Smooth muscle cell (in vitro differentiated cells): ENCODE results near the gene TPCN2. TPM values are rescaled to one million over a fixed set of nuclear protein-coding genes. Genes with fewer than 3 reads are reported as not detected.

Source experiments
- DNase-seq: peaks from one replicate; lab custom pipeline; 2025; ENCODE audit not compliant: unreplicated experiment; lab: John Stamatoyannopoulos, UW
- H2AFZ ChIP-seq: fragments of 200-600 bp; sonication (generic); 2 replicates; pipeline ENCODE4 v1.6.0; 2016; ENCODE audit warnings: antibody characterized with exemption, low read depth, mild to moderate bottlenecking
- H3F3A ChIP-seq: fragments of 200-600 bp; sonication (generic); 2 replicates; pipeline ENCODE4 v1.6.0; 2017; ENCODE audit warnings: antibody characterized with exemption, low read depth
- H3K27ac ChIP-seq: fragments of 200-600 bp; sonication (generic); 2 replicates; pipeline ENCODE4 v1.5.1; 2016; ENCODE audit warnings: low read depth, mild to moderate bottlenecking
- H3K27me3 ChIP-seq: fragments of 200-600 bp; sonication (generic); 2 replicates; pipeline ENCODE4 v1.6.1; 2016; ENCODE audit warnings: low read depth, mild to moderate bottlenecking
- H3K36me3 ChIP-seq: fragments of 200-600 bp; sonication (generic); 2 replicates; pipeline ENCODE4 v1.5.1; 2016; ENCODE audit warnings: low read depth
- H3K4me1 ChIP-seq: fragments of 200-600 bp; sonication (generic); 2 replicates; pipeline ENCODE4 v1.5.1; 2016; ENCODE audit warnings: low read depth
- H3K4me2 ChIP-seq: fragments of 200-600 bp; sonication (generic); 2 replicates; pipeline ENCODE4 v1.6.0; 2016; ENCODE audit warnings: mild to moderate bottlenecking
- H3K4me3 ChIP-seq: fragments of 200-600 bp; sonication (generic); 2 replicates; pipeline ENCODE4 v1.5.1; 2016; ENCODE audit warnings: mild to moderate bottlenecking
- H3K79me2 ChIP-seq: fragments of 200-600 bp; sonication (generic); 2 replicates; pipeline ENCODE4 v1.6.0; 2016; ENCODE audit warnings: low read depth, mild to moderate bottlenecking
- H3K9ac ChIP-seq: fragments of 200-600 bp; sonication (generic); 2 replicates; pipeline ENCODE4 v1.6.0; 2016; ENCODE audit warnings: low read depth
- H3K9me3 ChIP-seq: fragments of 200-600 bp; sonication (generic); replicated peaks from 2 replicates; pipeline ENCODE4 v1.5.1; 2016; ENCODE audit warnings: low read depth
- H4K20me1 ChIP-seq: fragments of 200-600 bp; sonication (generic); 2 replicates; pipeline ENCODE4 v1.6.0; 2016; ENCODE audit warnings: low read depth
- CTCF ChIP-seq: fragments of 200-600 bp; sonication (generic); IDR thresholded peaks from 2 replicates; pipeline ENCODE4 v1.5.1; 2017; ENCODE audit warnings: borderline replicate concordance, mild to moderate bottlenecking, antibody characterized with exemption; ENCODE audit not compliant: insufficient read depth, poor library complexity, severe bottlenecking
- WGBS: methylation state at CpG from one replicate; pipeline ENCODE4 v1.1.7; 2016; ENCODE audit warnings: low lambda C conversion rate; 5-methylcytosine and 5-hydroxymethylcytosine counted together
- polyA plus RNA-seq: library from polyadenylated mRNA; unstranded; fragments of >200 nt; fragmentation: Nextera tagmentation; extraction: Ambion mirVana; gene quantifications from 2 replicates; pipeline ENCODE4 v1.2.1, GENCODE V29; 2016
- total RNA-seq: library from RNA; depleted of rRNA; stranded (reverse); fragments of >200 nt; gene quantifications from 2 replicates; pipeline ENCODE4 v1.2.3, GENCODE V29; 2014

The TPCN2 gene
- total and polyA plus RNA-seq, 2 experiments from 2014 or later, result 7.4 to 10.5 TPM

GRCh38 chr11:69099180-69099579, 50.4 kb downstream of the TPCN2 start:
- no peak overlapping the region for H3K4me3 ChIP-seq
- H3K79me2 ChIP-seq, result no peaks in the 10 kb centered on the region
- 89% methylated on average over 16 of the region's 17 CpGs for WGBS
- no peak for TF ChIP-seq CTCF
- H3K27ac ChIP-seq, result no peak overlapping the region
- H4K20me1 ChIP-seq, result no peaks in the 10 kb centered on the region
- H3K36me3 ChIP-seq, result no peaks in the 10 kb centered on the region
- H3K27me3 ChIP-seq, result no peaks in the 10 kb centered on the region
- H2AFZ ChIP-seq, result no peak overlapping the region
- H3F3A ChIP-seq, result no peaks in the 10 kb centered on the region
- H3K4me1 ChIP-seq, result peaks cover 3% of the 10 kb centered on the region
- no peak overlapping the region for H3K9ac ChIP-seq
- H3K9me3 ChIP-seq, result no peaks in the 10 kb centered on the region
- no peak for DNase-seq
- H3K4me2 ChIP-seq, result no peak overlapping the region

- H3K4me2 ChIP-seq, result no peak overlapping the region
- no peaks in the 10 kb centered on the region for H3K9me3 ChIP-seq
- TF ChIP-seq CTCF, result no peak
- H3K79me2 ChIP-seq, result no peaks in the 10 kb centered on the region
- WGBS, result 93% methylated on average over 13 of the region's 13 CpGs
- H3K27ac ChIP-seq, result no peak overlapping the region
- H3K4me3 ChIP-seq, result no peak overlapping the region
- H3K9ac ChIP-seq, result no peak overlapping the region
- no peaks in the 10 kb centered on the region for H4K20me1 ChIP-seq
- H3F3A ChIP-seq, result no peaks in the 10 kb centered on the region
- no peaks in the 10 kb centered on the region for H3K36me3 ChIP-seq
- H3K27me3 ChIP-seq, result no peaks in the 10 kb centered on the region
- H3K4me1 ChIP-seq, result no peaks in the 10 kb centered on the region
- no peak for DNase-seq
- no peak overlapping the region for H2AFZ ChIP-seq
These were observed 51.9 kb downstream of the TPCN2 start for GRCh38 chr11:69100454-69101114.

GRCh38 chr11:69101115-69101791, 52.5 kb downstream of the TPCN2 start:
- Histone ChIP-seq H3K4me2 (no peak overlapping the region), H3K4me3 (no peak overlapping the region), H3F3A (no peaks in the 10 kb centered on the region), H3K27ac (no peak overlapping the region), H3K9ac (no peak overlapping the region), H3K36me3 (no peaks in the 10 kb centered on the region), H3K79me2 (no peaks in the 10 kb centered on the region), H2AFZ (no peak overlapping the region), H3K27me3 (no peaks in the 10 kb centered on the region), H3K9me3 (no peaks in the 10 kb centered on the region), H4K20me1 (no peaks in the 10 kb centered on the region), H3K4me1 (no peaks in the 10 kb centered on the region)
- WGBS, result 36% methylated on average over 13 of the region's 14 CpGs
- peak; percentile 29 for DNase-seq
- peak; percentile 99 for TF ChIP-seq CTCF
